ENCODE measurements around the gene FAXDC2. TPM values are rescaled to one million over a fixed set of nuclear protein-coding genes. Genes with fewer than 3 reads are reported as not detected.
A peak's percentile ranks its signal among the peaks of the same experiment; 100 is the strongest.

Gene FAXDC2
- total RNA-seq, 2 donors from 2014 or later, result 2.3 to 6.2 TPM

DNA sequence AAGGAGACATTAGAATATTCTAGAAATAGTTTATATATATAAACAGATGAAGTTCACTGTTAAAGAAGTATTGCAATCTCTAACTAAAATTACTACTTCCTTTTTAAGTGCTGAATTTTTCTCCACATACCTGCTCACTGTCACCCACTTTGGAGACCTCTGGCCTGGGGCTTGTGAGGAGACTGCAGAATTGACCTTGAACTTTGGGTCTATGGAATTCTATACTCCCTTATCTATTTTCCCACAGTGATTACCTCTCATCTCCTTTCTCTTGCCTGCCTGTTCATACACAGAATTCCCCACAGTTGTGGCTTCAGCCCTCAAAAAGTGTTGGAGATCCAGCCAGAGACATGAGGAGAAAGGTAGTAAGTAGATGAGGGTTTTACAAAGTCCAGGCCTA, 49.8 kb downstream of the FAXDC2 start:
- Mint-ChIP-seq H3K36me3 (ENCODE audit: low read depth) (peaks cover 82% of the 10 kb centered on the region), H3K27me3 (ENCODE audit: insufficient read depth) (no peaks in the 10 kb centered on the region), H3K27ac (peak overlapping the region; percentile 22), H3K9me3 (no peaks in the 10 kb centered on the region), H3K4me3 (no peak overlapping the region), H3K4me1 (peaks cover 2% of the 10 kb centered on the region)
- peaks cover 94% of the 10 kb centered on the region for H3K36me3 ChIP-seq (ENCODE audit: control insufficient read depth, insufficient read depth, low read length)
- no peak overlapping the region for H3K9ac ChIP-seq (ENCODE audit: extremely low read depth, low read length, poor library complexity, severe bottlenecking)
- no peak for DNase-seq
- no peaks in the 10 kb centered on the region for H3K4me1 ChIP-seq (ENCODE audit: control insufficient read depth, insufficient read depth, low read length)
- H3K27me3 ChIP-seq (ENCODE audit: control insufficient read depth, insufficient read depth, low read length, poor library complexity, severe bottlenecking), result no peaks in the 10 kb centered on the region
- H3K9me3 ChIP-seq (ENCODE audit: control insufficient read depth, low read length), result no peaks in the 10 kb centered on the region
- H3K4me3 ChIP-seq (ENCODE audit: low read length), result no peak overlapping the region
- no peak overlapping the region for H3K27ac ChIP-seq (ENCODE audit: low read depth, low read length)
- TF ChIP-seq CTCF (conservative IDR thresholded peaks at IDR 0.05), result no peak

DNA sequence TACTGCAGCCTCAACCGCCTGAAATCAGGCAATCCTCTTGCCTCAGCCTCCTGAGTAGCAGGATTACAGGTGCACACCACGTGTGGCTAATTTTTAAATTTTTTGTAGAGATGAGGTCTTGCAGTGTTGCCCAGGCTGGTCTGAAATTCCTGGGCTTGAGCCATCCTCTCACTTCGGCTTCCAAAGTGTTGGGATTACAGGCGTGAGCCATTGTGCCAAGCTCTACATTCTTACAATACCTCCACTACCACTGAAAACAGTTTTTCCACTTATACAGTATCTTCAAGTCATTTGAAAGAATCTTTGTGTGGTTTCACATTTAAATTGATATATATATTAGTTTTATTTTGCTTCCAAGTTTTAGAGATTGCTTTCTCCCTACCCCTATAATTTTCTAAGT, 52.6 kb downstream of the FAXDC2 start:
- Histone ChIP-seq H3K9ac (ENCODE audit: extremely low read depth, low read length, poor library complexity, severe bottlenecking) (no peak overlapping the region), H3K4me1 (ENCODE audit: control insufficient read depth, insufficient read depth, low read length) (peaks cover 6% of the 10 kb centered on the region), H3K27me3 (ENCODE audit: control insufficient read depth, insufficient read depth, low read length, poor library complexity, severe bottlenecking) (no peaks in the 10 kb centered on the region), H3K36me3 (ENCODE audit: control insufficient read depth, insufficient read depth, low read length) (peaks cover 94% of the 10 kb centered on the region), H3K9me3 (ENCODE audit: control insufficient read depth, low read length) (no peaks in the 10 kb centered on the region), H3K4me3 (ENCODE audit: low read length) (no peak overlapping the region), H3K27ac (ENCODE audit: low read depth, low read length) (no peak overlapping the region)
- peaks cover 21% of the 10 kb centered on the region for H3K4me1 Mint-ChIP-seq
- 93 to 100% methylated on average over 1 to 4 of the region's 4 CpGs for WGBS, 2 experiments (ENCODE audit: insufficient coverage in 1 of 2, insufficient read length in 1 of 2)
- H3K9me3 Mint-ChIP-seq, result no peaks in the 10 kb centered on the region
- H3K27ac Mint-ChIP-seq, result no peak overlapping the region
- H3K36me3 Mint-ChIP-seq (ENCODE audit: low read depth), result peaks cover 83% of the 10 kb centered on the region
- TF ChIP-seq CTCF (conservative IDR thresholded peaks at IDR 0.05), result no peak
- H3K4me3 Mint-ChIP-seq, result no peak overlapping the region
- no peaks in the 10 kb centered on the region for H3K27me3 Mint-ChIP-seq (ENCODE audit: insufficient read depth)
- DNase-seq, result no peak

GRCh38 chr5:154795235-154795596, 55.2 kb downstream of the FAXDC2 start:
- Histone ChIP-seq H3K36me3 (ENCODE audit: control insufficient read depth, insufficient read depth, low read length) (peaks cover 90% of the 10 kb centered on the region), H3K27me3 (ENCODE audit: control insufficient read depth, insufficient read depth, low read length, poor library complexity, severe bottlenecking) (no peaks in the 10 kb centered on the region), H3K9ac (ENCODE audit: extremely low read depth, low read length, poor library complexity, severe bottlenecking) (no peak overlapping the region), H3K4me3 (ENCODE audit: low read length) (no peak overlapping the region), H3K4me1 (ENCODE audit: control insufficient read depth, insufficient read depth, low read length) (peaks cover 6% of the 10 kb centered on the region), H3K27ac (ENCODE audit: low read depth, low read length) (no peak overlapping the region), H3K9me3 (ENCODE audit: control insufficient read depth, low read length) (no peaks in the 10 kb centered on the region)
- no peak for TF ChIP-seq CTCF (conservative IDR thresholded peaks at IDR 0.05)
- no peaks in the 10 kb centered on the region for H3K9me3 Mint-ChIP-seq
- H3K27ac Mint-ChIP-seq, result no peak overlapping the region
- H3K4me1 Mint-ChIP-seq, result peaks cover 19% of the 10 kb centered on the region
- DNase-seq, result no peak
- no peak overlapping the region for H3K4me3 Mint-ChIP-seq
- WGBS, 2 experiments (ENCODE audit: insufficient coverage in 1 of 2, insufficient read length in 1 of 2), result 92 to 100% methylated on average over 1 to 3 of the region's 3 CpGs
- no peaks in the 10 kb centered on the region for H3K27me3 Mint-ChIP-seq (ENCODE audit: insufficient read depth)
- peaks cover 82% of the 10 kb centered on the region for H3K36me3 Mint-ChIP-seq (ENCODE audit: low read depth)

Measured in endodermal cell (in vitro differentiated cells).